Retina (tissue), 1 donor: Measurements from ENCODE around the gene DNAJC11.
"Not testable (repeated sequence)": the region's sequence is repeated elsewhere in the genome, so short reads cannot be mapped to it uniquely, and the experiment has no call there.

Experiments
- DNase-seq: peaks from one replicate; pipeline ENCODE4 v3.0.0-alpha.2; 2016

DNAJC11 gene

GRCh38 chr1:6695868-6696267, 5.7 kb downstream of the DNAJC11 start:
- DNase-seq, result no peak

- no peak for DNase-seq
Observed at GRCh38 chr1:6694121-6694713, 7.4 kb downstream of the DNAJC11 start.

- DNase-seq, result no peak
Observed at GRCh38 chr1:6692956-6693355, 8.7 kb downstream of the DNAJC11 start.

GRCh38 chr1:6691507-6691906, 10.1 kb downstream of the DNAJC11 start:
- no peak for DNase-seq

- DNase-seq, result no peak
Observed at GRCh38 chr1:6690186-6690585, 11.4 kb downstream of the DNAJC11 start.

GRCh38 chr1:6688757-6689156, 12.9 kb downstream of the DNAJC11 start:
- DNase-seq, result no peak

- no peak for DNase-seq
Observed at GRCh38 chr1:6688001-6688400, 13.6 kb downstream of the DNAJC11 start.

GRCh38 chr1:6686294-6686693, 15.3 kb downstream of the DNAJC11 start:
- DNase-seq, result no peak

GRCh38 chr1:6685381-6685780, 16.2 kb downstream of the DNAJC11 start:
- no peak for DNase-seq

- DNase-seq, result no peak
Observed at GRCh38 chr1:6683434-6683833, 18.2 kb downstream of the DNAJC11 start.

- DNase-seq, result no peak
Observed at GRCh38 chr1:6675941-6676340, 25.7 kb downstream of the DNAJC11 start.

- DNase-seq, result no peak
Observed at GRCh38 chr1:6674771-6675170, 26.8 kb downstream of the DNAJC11 start.

- DNase-seq, result no peak
Observed at GRCh38 chr1:6673816-6674398, 27.7 kb downstream of the DNAJC11 start.

- DNase-seq, result no peak
Observed at GRCh38 chr1:6672558-6672957, 29.1 kb downstream of the DNAJC11 start.

- no peak for DNase-seq
Observed at GRCh38 chr1:6668503-6668902, 33.1 kb downstream of the DNAJC11 start.

GRCh38 chr1:6667139-6667538, 34.5 kb downstream of the DNAJC11 start:
- no peak for DNase-seq

- no peak for DNase-seq
Observed at GRCh38 chr1:6666696-6667095, 34.9 kb downstream of the DNAJC11 start.

GRCh38 chr1:6662468-6662867, 39.1 kb downstream of the DNAJC11 start:
- DNase-seq, result not testable (repeated sequence)

GRCh38 chr1:6660415-6661049, 41.1 kb downstream of the DNAJC11 start:
- no peak for DNase-seq

GRCh38 chr1:6658359-6659060, 43.1 kb downstream of the DNAJC11 start:
- no peak for DNase-seq

GRCh38 chr1:6657138-6657537, 44.5 kb downstream of the DNAJC11 start:
- no peak for DNase-seq

GRCh38 chr1:6653436-6654290, 48.0 kb downstream of the DNAJC11 start:
- DNase-seq, result peak; percentile 61

- DNase-seq, result no peak
Observed at GRCh38 chr1:6652986-6653385, 48.6 kb downstream of the DNAJC11 start.
